ENCODE results near the gene SGK1. TPM values are rescaled to one million over a fixed set of nuclear protein-coding genes. Genes with fewer than 3 reads are reported as not detected.

Gene SGK1
- total and polyA plus RNA-seq, 10 of the 15 experiments (the other 5 are each of a cell fraction or from before 2014, with no cell fraction given), result 0.62 to 5.1 (median 2.9) TPM

GRCh38 chr6:134165561-134166201 is 152.2 kb downstream of the SGK1 start (continued):
- TF ChIP-seq BRCA1 (IDR thresholded peaks at IDR 0.05; ENCODE audit: low read depth, low read length) (no peak), CHD2 (IDR thresholded peaks at IDR 0.05; ENCODE audit: borderline replicate concordance, low read depth, low read length) (no peak)
- TF ChIP-seq, protein P1, sequence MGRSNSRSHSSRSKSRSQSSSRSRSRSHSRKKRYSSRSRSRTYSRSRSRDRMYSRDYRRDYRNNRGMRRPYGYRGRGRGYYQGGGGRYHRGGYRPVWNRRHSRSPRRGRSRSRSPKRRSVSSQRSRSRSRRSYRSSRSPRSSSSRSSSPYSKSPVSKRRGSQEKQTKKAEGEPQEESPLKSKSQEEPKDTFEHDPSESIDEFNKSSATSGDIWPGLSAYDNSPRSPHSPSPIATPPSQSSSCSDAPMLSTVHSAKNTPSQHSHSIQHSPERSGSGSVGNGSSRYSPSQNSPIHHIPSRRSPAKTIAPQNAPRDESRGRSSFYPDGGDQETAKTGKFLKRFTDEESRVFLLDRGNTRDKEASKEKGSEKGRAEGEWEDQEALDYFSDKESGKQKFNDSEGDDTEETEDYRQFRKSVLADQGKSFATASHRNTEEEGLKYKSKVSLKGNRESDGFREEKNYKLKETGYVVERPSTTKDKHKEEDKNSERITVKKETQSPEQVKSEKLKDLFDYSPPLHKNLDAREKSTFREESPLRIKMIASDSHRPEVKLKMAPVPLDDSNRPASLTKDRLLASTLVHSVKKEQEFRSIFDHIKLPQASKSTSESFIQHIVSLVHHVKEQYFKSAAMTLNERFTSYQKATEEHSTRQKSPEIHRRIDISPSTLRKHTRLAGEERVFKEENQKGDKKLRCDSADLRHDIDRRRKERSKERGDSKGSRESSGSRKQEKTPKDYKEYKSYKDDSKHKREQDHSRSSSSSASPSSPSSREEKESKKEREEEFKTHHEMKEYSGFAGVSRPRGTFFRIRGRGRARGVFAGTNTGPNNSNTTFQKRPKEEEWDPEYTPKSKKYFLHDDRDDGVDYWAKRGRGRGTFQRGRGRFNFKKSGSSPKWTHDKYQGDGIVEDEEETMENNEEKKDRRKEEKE (IDR thresholded peaks at IDR 0.05), result no peak

GRCh38 chr6:134164300-134164699 is 153.6 kb downstream of the SGK1 start:
- no peak for FAIRE-seq
- in situ Hi-C loops (cut with MboI), result no loop called here

More at GRCh38 chr6:134164300-134164699, 153.6 kb downstream of the SGK1 start:
- ChIA-PET POLR2A (interaction anchor here (0.6 kb wide), 1 partner anchor 356 kb away, joined by 3 read pairs; no protein-coding TSS in a partner anchor), SMC1A (ENCODE audit: uncharacterized antibody, unreplicated experiment) (interaction anchor here (0.8 to 1.7 kb wide), 2 partner anchors 15 to 19 kb away, joined by 3 read pairs; no protein-coding TSS in a partner anchor), RAD21 (ENCODE audit: unreplicated experiment) (interaction anchor here (1.4 kb wide), 2 partner anchors 9 to 658 kb away, joined by 3 to 5 read pairs; no protein-coding TSS in a partner anchor), CTCF (interaction anchor here (1.0 to 4.0 kb wide), 5 partner anchors 8 to 776 kb away, joined by 3 to 21 read pairs (median 3); no protein-coding TSS in a partner anchor)
- no peak overlapping the region for H3K4me3 ChIP-seq
- BruUV-seq (replicated peaks), result no TSS peak
- no peak overlapping the region for H3K9ac ChIP-seq (ENCODE audit: control insufficient read depth, insufficient read depth, low read length)
- H3K4me2 ChIP-seq (ENCODE audit: control insufficient read depth, insufficient read depth), result no peak overlapping the region
- 37% methylated on average over 8 of the region's 8 CpGs for WGBS (ENCODE audit: insufficient coverage, insufficient replicate concordance, low lambda C conversion rate, missing lambda C conversion rate)
- DNase-seq (ENCODE audit: low read depth, low spot score), result no peak
- no peak overlapping the region for H2AFZ ChIP-seq (ENCODE audit: control insufficient read depth, low read depth, low read length)
- H3K36me3 ChIP-seq (ENCODE audit: control insufficient read depth in 2 of 2, insufficient read depth in 2 of 2, low read length in 1 of 2), result no peaks in the 10 kb centered on the region
- TF ChIP-seq CTCF (IDR thresholded peaks at IDR 0.05 in 2 of 3, conservative IDR thresholded peaks at IDR 0.05 in 1 of 3; ENCODE audit: control insufficient read depth in 2 of 3, extremely low read depth in 1 of 3, insufficient read depth in 1 of 3, low read depth in 3 of 3, low read length in 3 of 3) (no peak), MYC (IDR thresholded peaks at IDR 0.05; ENCODE audit: insufficient read depth, insufficient read length, insufficient replicate concordance, low read length, severe bottlenecking) (no peak)
- TF ChIP-seq, protein P2, sequence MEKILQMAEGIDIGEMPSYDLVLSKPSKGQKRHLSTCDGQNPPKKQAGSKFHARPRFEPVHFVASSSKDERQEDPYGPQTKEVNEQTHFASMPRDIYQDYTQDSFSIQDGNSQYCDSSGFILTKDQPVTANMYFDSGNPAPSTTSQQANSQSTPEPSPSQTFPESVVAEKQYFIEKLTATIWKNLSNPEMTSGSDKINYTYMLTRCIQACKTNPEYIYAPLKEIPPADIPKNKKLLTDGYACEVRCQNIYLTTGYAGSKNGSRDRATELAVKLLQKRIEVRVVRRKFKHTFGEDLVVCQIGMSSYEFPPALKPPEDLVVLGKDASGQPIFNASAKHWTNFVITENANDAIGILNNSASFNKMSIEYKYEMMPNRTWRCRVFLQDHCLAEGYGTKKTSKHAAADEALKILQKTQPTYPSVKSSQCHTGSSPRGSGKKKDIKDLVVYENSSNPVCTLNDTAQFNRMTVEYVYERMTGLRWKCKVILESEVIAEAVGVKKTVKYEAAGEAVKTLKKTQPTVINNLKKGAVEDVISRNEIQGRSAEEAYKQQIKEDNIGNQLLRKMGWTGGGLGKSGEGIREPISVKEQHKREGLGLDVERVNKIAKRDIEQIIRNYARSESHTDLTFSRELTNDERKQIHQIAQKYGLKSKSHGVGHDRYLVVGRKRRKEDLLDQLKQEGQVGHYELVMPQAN (conservative IDR thresholded peaks at IDR 0.05), result no peak
- H3K4me1 ChIP-seq (ENCODE audit: control insufficient read depth, insufficient read depth, low read length), result no peaks in the 10 kb centered on the region
- intact Hi-C loops (cut with micrococcal nuclease; ENCODE audit: unreplicated experiment), result no loop called here
- no peaks in the 10 kb centered on the region for H3K79me2 ChIP-seq (ENCODE audit: control insufficient read depth, insufficient read depth, low read length)
- ATAC-seq, result no peak
- H3K27ac ChIP-seq (ENCODE audit: control insufficient read depth, insufficient read depth), result no peak overlapping the region
- H3K27me3 ChIP-seq (replicated peaks in 1 of 2; ENCODE audit: control insufficient read depth in 2 of 2, insufficient read depth in 2 of 2, low read length in 1 of 2), result no peaks in the 10 kb centered on the region
- no peaks in the 10 kb centered on the region for H3K9me3 ChIP-seq (replicated peaks; ENCODE audit: control insufficient read depth, insufficient read depth, low read length)
- no peaks in the 10 kb centered on the region for H4K20me1 ChIP-seq (ENCODE audit: control insufficient read depth, insufficient read depth)
